Osteoblast (primary cell): ENCODE measurements around the gene ATP13A3. TPM values are rescaled to one million over a fixed set of nuclear protein-coding genes. Genes with fewer than 3 reads are reported as not detected.

Experiments used
- DNase-seq: peaks from one replicate; pipeline ENCODE4 v3.0.0; 2011; ENCODE audit warnings: low spot score, mixed read lengths; ENCODE audit not compliant: insufficient read length; ENCODE audit errors: missing footprints
- H2AFZ ChIP-seq: 2 replicates; pipeline ENCODE4 v1.6.0; 2011; ENCODE audit warnings: mild to moderate bottlenecking, low read length
- H3K27ac ChIP-seq: 2 replicates; pipeline ENCODE4 v1.5.1; 2011; ENCODE audit warnings: mild to moderate bottlenecking, low read depth, low read length, moderate library complexity
- H3K27me3 ChIP-seq: 2 replicates; pipeline ENCODE4 v1.6.0; 2012; ENCODE audit warnings: mild to moderate bottlenecking, control low read depth, inconsistent platforms, low read length, moderate library complexity; ENCODE audit not compliant: insufficient read depth
- H3K36me3 ChIP-seq: 2 replicates; pipeline ENCODE4 v1.5.1; 2011; ENCODE audit warnings: mild to moderate bottlenecking, low read length, control low read depth, moderate library complexity; ENCODE audit not compliant: insufficient read depth
- H3K4me1 ChIP-seq: 2 replicates; pipeline ENCODE4 v1.5.1; 2011; ENCODE audit warnings: mild to moderate bottlenecking, low read length, control low read depth, moderate library complexity; ENCODE audit not compliant: insufficient read depth
- H3K4me2 ChIP-seq: 2 replicates; pipeline ENCODE4 v1.6.0; 2011; ENCODE audit warnings: mild to moderate bottlenecking, low read length; ENCODE audit not compliant: insufficient read depth
- H3K4me3 ChIP-seq: fragments of 200-600 bp; sonication (generic); 3 replicates; pipeline ENCODE4 v1.5.1; 2012; ENCODE audit warnings: mild to moderate bottlenecking, low read length, inconsistent platforms; ENCODE audit not compliant: insufficient read depth
- H3K79me2 ChIP-seq: 2 replicates; pipeline ENCODE4 v1.6.0; 2012; ENCODE audit warnings: mild to moderate bottlenecking, low read length, control low read depth, inconsistent platforms; ENCODE audit not compliant: insufficient read depth
- H3K9me3 ChIP-seq: 2 replicates; pipeline ENCODE4 v1.5.1; 2011; ENCODE audit warnings: low read depth, low read length, control low read depth
- H4K20me1 ChIP-seq: 2 replicates; pipeline ENCODE4 v1.6.0; 2012; ENCODE audit warnings: mild to moderate bottlenecking, low read length, control low read depth; ENCODE audit not compliant: insufficient read depth
- small RNA-seq: library from RNA; depleted of rRNA; stranded (forward); fragments of <200 nt; gene quantifications from one replicate; pipeline ENCODE3, GENCODE V24; 2012
- total RNA-seq: library from RNA; depleted of rRNA; stranded (reverse); fragments of >200 nt; gene quantifications from 2 replicates; pipeline ENCODE4 v1.2.3, GENCODE V29; 2012
- TF ChIP-seq, protein P1 (sequence below): IDR thresholded peaks from 2 replicates; pipeline ENCODE4 v1.5.1; 2011; ENCODE audit warnings: mild to moderate bottlenecking, low read depth, low read length, moderate library complexity; ENCODE audit errors: extremely low read depth

ATP13A3 gene
- total RNA-seq, 1 donor, result 311 TPM

DNA sequence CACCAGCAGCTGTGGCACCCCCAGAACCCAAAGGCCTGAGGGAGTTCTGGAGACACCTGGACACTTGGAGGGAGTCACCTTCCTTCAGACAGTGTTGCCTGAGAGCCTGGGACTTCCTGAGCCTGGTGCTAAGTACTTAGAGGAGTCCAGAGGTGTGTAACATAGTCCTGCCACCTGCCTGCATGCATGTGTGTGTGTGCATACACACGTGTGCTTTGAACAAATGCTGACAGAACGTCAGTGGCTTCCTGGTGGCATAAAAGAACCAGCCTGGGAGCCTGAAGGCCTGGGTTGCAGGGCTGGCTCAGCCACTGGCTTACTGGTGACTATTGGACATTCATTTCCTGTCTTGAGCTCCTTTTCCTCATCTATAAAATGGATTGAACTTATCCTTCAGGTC lies 132.5 kb downstream of the ATP13A3 start:
- Histone ChIP-seq H3K9me3 (no peaks in the 10 kb centered on the region), H3K79me2 (no peaks in the 10 kb centered on the region), H3K4me2 (no peak overlapping the region), H3K4me1 (no peaks in the 10 kb centered on the region), H3K36me3 (no peaks in the 10 kb centered on the region), H2AFZ (no peak overlapping the region), H3K4me3 (no peak overlapping the region), H3K27ac (no peak overlapping the region), H4K20me1 (no peaks in the 10 kb centered on the region), H3K27me3 (no peaks in the 10 kb centered on the region)
- TF ChIP-seq, protein P1, sequence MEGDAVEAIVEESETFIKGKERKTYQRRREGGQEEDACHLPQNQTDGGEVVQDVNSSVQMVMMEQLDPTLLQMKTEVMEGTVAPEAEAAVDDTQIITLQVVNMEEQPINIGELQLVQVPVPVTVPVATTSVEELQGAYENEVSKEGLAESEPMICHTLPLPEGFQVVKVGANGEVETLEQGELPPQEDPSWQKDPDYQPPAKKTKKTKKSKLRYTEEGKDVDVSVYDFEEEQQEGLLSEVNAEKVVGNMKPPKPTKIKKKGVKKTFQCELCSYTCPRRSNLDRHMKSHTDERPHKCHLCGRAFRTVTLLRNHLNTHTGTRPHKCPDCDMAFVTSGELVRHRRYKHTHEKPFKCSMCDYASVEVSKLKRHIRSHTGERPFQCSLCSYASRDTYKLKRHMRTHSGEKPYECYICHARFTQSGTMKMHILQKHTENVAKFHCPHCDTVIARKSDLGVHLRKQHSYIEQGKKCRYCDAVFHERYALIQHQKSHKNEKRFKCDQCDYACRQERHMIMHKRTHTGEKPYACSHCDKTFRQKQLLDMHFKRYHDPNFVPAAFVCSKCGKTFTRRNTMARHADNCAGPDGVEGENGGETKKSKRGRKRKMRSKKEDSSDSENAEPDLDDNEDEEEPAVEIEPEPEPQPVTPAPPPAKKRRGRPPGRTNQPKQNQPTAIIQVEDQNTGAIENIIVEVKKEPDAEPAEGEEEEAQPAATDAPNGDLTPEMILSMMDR, result no peak
- DNase-seq, result no peak

Small RNA genes within 50 kb of the gene (small RNA-seq; reads per million reads assigned to genes)
- gene AC108676.2, result not detected
- not detected for gene RNU6-1101P

Other genes starting within 250 kb of the ATP13A3 start
- gene CPN2, start 135.7 kb downstream of the ATP13A3 start, total RNA-seq, result under 0.01 and 0.29 TPM in 2 replicates
- gene LRRC15, start 117.3 kb downstream of the ATP13A3 start, total RNA-seq, result 3.6 and 5.0 TPM in 2 replicates
- 0.29 and 0.36 TPM in 2 replicates for gene GP5, start 87.7 kb downstream of the ATP13A3 start, total RNA-seq
- 18.8 and 20.3 TPM in 2 replicates for gene TMEM44, start 146.4 kb upstream of the ATP13A3 start, total RNA-seq
- gene LSG1, start 185.2 kb upstream of the ATP13A3 start, total RNA-seq, result 40.9 and 41.5 TPM in 2 replicates
- gene FAM43A, start 198.9 kb upstream of the ATP13A3 start, total RNA-seq, result 14.7 and 17.0 TPM in 2 replicates